IPS-NIHi7 (cell line): ENCODE data around the gene NOX3.
"Not testable (repeated sequence)": the region's sequence is repeated elsewhere in the genome, so short reads cannot be mapped to it uniquely, and the experiment has no call there.

Source experiments
- DNase-seq: peaks from one replicate; pipeline ENCODE4 v3.0.0; 2012; ENCODE audit warnings: mixed read lengths; ENCODE audit errors: extremely low spot score

NOX3 gene

GRCh38 chr6:155470979-155471616, 15.5 kb upstream of the NOX3 start:
- not testable (repeated sequence) for DNase-seq

- DNase-seq, result not testable (repeated sequence)
Observed at GRCh38 chr6:155468543-155468942, 12.9 kb upstream of the NOX3 start.

DNA sequence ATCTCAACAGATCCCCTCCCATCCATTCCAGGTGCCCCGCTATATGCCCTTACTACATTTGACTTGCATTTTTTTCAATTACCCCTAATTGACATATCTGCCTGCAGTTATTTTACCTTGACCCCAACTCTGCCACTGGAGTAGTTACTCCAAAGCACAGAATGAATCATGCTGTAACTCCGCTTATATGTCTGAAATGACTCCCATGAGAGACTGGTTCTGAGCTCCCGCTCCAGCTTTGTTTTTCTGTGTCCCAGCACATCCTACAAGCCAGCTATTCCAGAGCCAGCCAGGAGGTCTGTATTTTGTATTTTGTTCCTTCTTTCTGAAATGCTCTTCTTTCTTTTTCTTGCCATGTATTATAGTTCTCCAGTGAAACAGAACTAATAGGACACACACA, 10.9 kb upstream of the NOX3 start:
- no peak for DNase-seq

GRCh38 chr6:155461556-155461955, 5.9 kb upstream of the NOX3 start:
- no peak for DNase-seq

DNA sequence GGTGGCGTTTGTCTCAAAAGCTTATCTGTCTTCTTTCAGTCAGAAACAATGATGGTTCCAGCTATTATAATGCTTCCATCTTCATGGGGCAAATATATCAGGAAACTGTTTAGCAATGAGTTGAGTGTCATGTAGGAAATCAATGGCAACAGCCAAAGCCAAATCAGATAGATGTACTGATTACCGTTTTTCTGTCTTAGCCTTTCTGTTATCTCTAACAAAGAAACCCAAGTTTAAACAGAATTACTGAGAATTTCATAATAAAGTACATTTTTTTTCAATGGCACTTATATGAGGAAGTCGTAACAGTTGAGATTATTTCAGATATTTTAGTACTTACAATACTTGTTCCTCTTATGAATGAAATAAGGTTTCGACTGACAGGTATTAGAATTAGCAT, 1.2 kb downstream of the NOX3 start:
- no peak for DNase-seq

DNA sequence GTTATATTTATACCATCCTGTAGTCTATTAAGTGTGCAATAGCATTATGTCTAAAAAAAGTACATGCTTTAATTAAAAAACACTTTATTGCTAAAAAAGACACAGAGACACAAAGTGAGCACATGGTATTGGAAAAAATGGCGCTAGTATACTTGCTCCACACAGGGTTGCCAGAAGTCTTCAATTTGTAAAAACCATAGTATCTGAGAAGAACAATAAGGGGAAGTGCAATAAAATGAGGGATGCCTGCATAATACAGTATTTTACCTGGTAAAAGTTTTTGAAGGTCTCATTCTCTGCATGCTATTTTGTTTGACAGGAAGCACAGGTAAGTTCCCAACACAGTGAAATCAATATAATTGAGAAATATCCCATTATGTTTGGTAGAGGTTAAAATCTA, 1.6 kb downstream of the NOX3 start:
- no peak for DNase-seq

GRCh38 chr6:155452576-155452975, 3.1 kb downstream of the NOX3 start:
- DNase-seq, result no peak

DNA sequence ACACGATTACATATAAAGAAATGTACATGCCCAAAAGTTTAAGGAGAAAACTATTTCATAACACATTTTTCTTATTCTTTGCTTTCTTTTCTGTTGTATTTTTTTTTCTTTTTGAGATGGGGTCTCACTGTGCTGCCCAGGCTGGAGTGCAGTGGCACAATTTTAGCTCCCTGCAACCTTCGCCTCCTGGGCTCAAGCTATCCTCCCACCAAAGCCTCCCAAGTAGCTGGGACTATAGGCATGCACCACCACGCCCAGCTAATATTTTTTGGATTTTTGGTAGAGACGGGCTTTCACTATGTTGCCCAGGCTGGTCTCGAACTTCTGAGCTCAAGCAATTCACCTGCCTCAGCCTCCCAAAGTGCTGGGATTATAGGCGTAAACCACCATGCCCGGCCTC, 4.1 kb downstream of the NOX3 start:
- DNase-seq, result not testable (repeated sequence)

GRCh38 chr6:155450240-155450581, 5.4 kb downstream of the NOX3 start:
- no peak for DNase-seq

DNA sequence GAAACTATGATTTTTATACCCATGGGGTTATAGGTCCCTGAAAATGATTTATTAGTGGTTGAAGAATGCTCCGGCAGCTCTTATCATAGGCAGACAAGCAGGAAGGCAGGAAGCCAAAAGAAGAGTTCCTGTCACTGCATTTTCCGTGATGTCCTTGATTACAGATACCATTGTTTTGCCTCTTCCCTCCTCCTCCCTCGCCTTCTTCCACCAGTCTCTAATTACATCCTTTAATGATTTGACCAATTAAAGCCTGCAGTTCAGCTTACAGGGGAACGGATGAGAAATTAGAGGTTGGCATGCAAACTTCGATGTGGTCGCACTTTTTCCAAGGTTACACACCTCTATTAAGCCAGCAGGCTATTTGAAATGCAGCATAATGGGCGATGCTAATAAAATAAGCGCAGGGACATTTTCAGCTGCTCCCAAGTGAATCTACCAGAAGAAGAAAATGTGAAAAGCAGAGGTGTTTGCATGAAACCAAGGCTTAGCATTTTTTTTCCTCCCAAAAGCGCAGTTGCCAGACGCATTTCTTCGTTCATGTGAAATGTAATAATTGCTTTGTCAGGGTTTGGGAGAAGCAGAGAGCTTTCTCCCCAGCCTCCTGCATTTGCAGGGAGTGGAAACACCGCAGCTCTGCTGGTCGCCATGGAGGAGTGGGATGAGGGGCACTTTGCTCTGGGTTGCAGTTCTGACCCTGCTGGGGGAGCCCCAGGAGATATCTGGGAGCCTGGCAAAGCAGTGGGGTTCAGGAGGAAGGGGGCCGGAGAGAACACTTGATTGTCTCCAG, 6.0 kb downstream of the NOX3 start:
- no peak for DNase-seq

DNA sequence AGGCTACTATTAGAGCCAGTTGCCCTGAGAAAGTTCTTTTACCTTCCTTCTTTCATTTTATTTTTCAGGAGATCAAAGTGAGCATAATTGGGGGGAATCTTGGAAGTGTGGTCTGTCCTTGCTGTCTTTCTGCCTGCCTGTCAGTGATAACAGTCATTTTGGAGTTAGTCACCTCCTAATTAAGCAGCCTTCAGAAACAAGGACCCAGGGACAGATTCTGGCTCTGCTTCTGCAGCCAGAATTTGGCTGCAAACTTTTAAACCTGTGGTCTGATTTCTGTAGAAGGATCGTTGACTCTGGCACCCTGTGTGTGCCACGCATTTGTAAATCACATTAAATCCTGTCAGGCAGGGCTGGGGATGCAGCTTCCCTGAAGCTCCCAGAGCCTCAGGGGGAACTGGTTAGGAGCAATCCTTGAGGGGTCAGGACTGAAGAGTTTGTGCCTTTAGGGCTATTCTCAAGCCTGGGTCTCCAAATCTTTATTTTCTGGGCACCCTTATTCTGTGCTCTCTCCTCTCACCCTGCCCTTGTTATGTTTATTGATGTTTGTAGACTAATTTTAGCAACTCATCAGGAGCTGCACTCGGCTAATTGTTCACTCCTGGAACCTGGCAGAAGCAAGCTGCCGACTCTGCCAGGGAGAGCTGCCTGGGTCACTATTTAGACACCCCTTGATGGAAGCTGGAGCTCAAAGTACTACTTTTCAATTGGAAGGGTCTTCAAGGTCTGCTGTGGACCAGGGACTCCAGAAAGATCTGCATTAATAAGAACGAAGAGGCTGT, 6.8 kb downstream of the NOX3 start:
- DNase-seq, result no peak

GRCh38 chr6:155447949-155448348, 7.7 kb downstream of the NOX3 start:
- no peak for DNase-seq

GRCh38 chr6:155444952-155445903, 10.4 kb downstream of the NOX3 start:
- DNase-seq, result no peak

- no peak for DNase-seq
Observed at GRCh38 chr6:155444120-155444917, 11.3 kb downstream of the NOX3 start.

DNA sequence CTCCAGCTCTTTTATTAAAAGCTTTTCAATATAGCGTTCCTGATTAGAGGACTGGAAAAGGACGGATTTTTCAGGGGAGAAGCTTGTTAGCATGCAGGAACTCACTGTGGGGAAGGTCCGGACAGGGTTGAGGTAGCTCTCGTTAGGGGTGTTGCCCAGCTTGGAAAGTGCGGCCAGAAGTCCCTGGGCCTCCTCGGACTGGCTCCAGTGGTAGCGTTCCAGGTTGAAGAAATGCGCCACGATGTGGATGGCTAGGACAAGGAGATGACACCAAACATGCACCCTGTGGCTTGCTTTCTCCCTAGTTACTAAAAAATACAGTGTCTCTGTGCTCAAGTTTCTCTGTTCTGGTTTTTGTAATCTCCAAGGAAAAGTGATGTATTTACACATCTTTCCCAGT, 12.5 kb downstream of the NOX3 start:
- no peak for DNase-seq

GRCh38 chr6:155442562-155442961, 13.1 kb downstream of the NOX3 start:
- DNase-seq, result no peak

DNA sequence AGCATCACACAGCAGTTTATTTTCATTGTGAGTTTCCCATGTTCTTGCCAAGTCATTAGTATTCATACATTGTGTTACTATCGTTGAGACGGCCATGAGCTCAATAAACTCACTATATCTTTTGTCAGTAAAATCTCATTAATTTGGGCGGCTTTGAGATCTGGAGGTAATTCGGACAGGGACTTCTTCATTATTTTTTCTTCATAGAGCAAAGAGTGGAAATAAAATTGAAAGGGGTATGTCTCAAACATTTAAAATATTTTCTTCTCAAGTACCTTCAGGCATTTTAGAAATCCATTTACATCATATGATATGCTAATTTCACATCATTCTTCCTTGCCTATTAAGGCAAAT, 14.6 kb downstream of the NOX3 start:
- DNase-seq, result no peak

- no peak for DNase-seq
Observed at GRCh38 chr6:155440398-155441111, 15.1 kb downstream of the NOX3 start.

DNA sequence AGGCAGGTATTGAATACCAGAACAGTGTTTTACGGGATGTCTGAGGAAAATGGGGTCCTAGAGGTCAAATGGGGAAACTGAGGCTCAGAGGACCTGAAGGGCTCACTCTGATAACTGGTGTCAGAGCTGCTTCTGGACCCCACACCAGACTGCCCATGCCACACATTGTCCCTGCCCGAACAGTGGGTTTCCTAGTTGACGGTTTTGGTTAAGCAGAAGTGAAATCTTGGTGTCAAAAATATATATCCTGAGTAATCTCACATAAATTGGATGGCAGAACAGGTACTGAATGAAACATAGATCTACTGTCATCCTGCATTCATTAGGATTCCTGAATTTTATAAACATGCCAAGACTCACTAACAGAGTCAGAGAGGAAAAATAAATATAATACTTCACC, 16.3 kb downstream of the NOX3 start:
- DNase-seq, result no peak
